ENCODE results near the gene GTPBP2. TPM values are rescaled to one million over a fixed set of nuclear protein-coding genes. Genes with fewer than 3 reads are reported as not detected.
A peak's percentile ranks its signal among the peaks of the same experiment; 100 is the strongest.

The GTPBP2 gene
- total and polyA plus RNA-seq, 2 of the 13 experiments (the other 11 are each of a cell fraction or from before 2014, with no cell fraction given): 26.9 to 88.2 TPM

DNA sequence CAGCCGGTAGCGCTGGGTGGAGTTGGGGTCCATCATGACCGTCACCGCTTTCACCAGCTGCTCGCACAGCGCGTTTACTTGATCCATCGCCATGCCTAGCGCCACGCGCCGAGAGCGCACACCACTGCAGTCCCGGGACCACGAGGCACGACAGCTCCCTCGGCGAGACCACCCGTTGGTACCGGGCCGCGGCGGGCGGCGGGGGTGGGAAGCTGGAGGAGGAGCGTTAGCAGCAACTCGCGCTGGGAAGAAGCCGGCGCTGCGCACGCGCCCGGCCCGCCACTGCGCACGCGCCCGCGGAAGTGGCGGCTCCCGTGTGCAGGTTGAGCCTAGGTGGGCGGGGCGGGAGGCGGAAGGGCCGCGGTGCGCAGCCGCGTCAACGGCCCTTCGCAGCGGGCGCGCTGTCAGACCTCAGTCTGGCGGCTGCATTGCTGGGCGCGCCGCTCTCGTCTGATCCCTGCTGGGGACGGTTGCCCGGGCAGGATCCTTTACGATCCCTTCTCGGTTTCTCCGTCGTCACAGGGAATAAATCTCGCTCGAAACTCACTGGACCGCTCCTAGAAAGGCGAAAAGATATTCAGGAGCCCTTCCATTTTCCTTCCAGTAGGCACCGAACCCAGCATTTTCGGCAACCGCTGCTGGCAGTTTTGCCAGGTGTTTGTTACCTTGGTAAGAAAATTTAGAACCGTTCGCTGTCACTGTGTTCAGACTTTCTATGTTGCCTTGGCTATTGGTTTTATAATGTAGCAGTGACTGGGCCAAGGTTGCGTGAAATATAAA is 53.1 kb downstream of the GTPBP2 start, which contains the start of the genes POLH and XPO5 (continued):
- TF ChIP-seq ZNF572 (CRISPR knock-in tag; IDR thresholded peaks at IDR 0.05) (peak; percentile 90; the same call in 1 of the 2 replicates), HNRNPH1 (optimal IDR thresholded peaks at IDR 0.05; ENCODE audit: low read depth, low read length) (no peak), ZNF770 (CRISPR knock-in tag; IDR thresholded peaks at IDR 0.05) (peak; percentile 59), HDAC6 (IDR thresholded peaks at IDR 0.05; ENCODE audit: low read depth, low read length) (no peak), HHEX (CRISPR knock-in tag; IDR thresholded peaks at IDR 0.05) (no peak), ZBTB3 (CRISPR knock-in tag; IDR thresholded peaks at IDR 0.05; ENCODE audit: borderline replicate concordance, low read depth) (no peak; the same call in 1 of the 2 replicates), NR3C1 (CRISPR knock-in tag; IDR thresholded peaks at IDR 0.05) (no peak), ZFP36 (IDR thresholded peaks at IDR 0.05; ENCODE audit: borderline replicate concordance, low read depth, low read length, partially characterized antibody) (no peak), PRDM10 (CRISPR knock-in tag; IDR thresholded peaks at IDR 0.05; ENCODE audit: low read depth) (no peak), ZNF484 (CRISPR knock-in tag; IDR thresholded peaks at IDR 0.05; ENCODE audit: borderline replicate concordance, low read depth) (no peak), ZNF839 (CRISPR knock-in tag; IDR thresholded peaks at IDR 0.05; ENCODE audit: borderline replicate concordance) (peak; percentile 91; the same call in 1 of the 2 replicates), KLF6 (CRISPR knock-in tag; IDR thresholded peaks at IDR 0.05) (peak; percentile 98), ZNF354B (CRISPR knock-in tag; IDR thresholded peaks at IDR 0.05) (peak; percentile 95), ZNF724P (CRISPR knock-in tag; IDR thresholded peaks at IDR 0.05; ENCODE audit: borderline replicate concordance) (0 out of 2 replicates have a peak, but pooled peaks have one; percentile 39), JDP2 (CRISPR knock-in tag; IDR thresholded peaks at IDR 0.05; ENCODE audit: borderline replicate concordance) (0 out of 2 replicates have a peak, but pooled peaks have one; percentile 51), CENPX (CRISPR knock-in tag; IDR thresholded peaks at IDR 0.05) (no peak), PBX2 (CRISPR knock-in tag; IDR thresholded peaks at IDR 0.05) (peak; percentile 31; the same call in 1 of the 2 replicates), ZNF703 (CRISPR knock-in tag; IDR thresholded peaks at IDR 0.05; ENCODE audit: borderline replicate concordance) (peak; percentile 60; the same call in 1 of the 2 replicates), ZNF652 (CRISPR knock-in tag; IDR thresholded peaks at IDR 0.05; ENCODE audit: borderline replicate concordance, low read depth) (no peak), ZNF350 (CRISPR knock-in tag; IDR thresholded peaks at IDR 0.05; ENCODE audit: borderline replicate concordance, low read depth) (peak; percentile 54; the same call in 1 of the 2 replicates)
